ENCODE data around the gene ARID1B.

The ARID1B gene

DNA sequence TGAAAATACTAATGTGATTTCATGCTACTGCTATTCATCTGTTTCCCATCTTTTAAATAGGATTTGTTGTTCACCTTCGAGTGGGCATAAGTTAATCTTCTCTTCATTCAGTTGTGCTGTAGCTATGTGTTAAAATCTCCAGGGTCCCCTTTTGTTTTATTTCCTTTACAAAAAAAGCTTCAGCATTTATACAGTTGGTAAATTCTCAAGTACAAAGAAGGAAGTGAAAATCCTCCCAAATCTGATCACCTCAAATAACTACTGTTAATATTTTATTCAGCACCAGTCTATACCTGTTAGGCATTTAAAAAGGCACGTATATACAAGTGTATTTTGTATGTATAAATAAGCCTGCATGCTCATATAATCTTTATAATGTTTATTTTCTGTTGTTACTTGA is 294.9 kb downstream of the ARID1B start:
- Histone ChIP-seq H3K27ac (ENCODE audit: low read depth, low read length) (no peak overlapping the region), H3K27me3 (ENCODE audit: control insufficient read depth in 1 of 2, insufficient read depth in 2 of 2, low read length in 2 of 2) (no peaks in the 10 kb centered on the region), H3K9ac (ENCODE audit: low read depth in 1 of 2, low read length in 2 of 2) (no peak overlapping the region), H3K4me3 (ENCODE audit: low read depth in 1 of 2, low read length in 2 of 2) (no peak overlapping the region), H3K4me1 (ENCODE audit: control insufficient read depth in 1 of 2, insufficient read depth in 2 of 2, low read length in 2 of 2) (peaks cover 11 to 13% of the 10 kb centered on the region in 2 donors), H3K36me3 (ENCODE audit: control insufficient read depth in 1 of 2, insufficient read depth in 2 of 2, low read length in 2 of 2) (peaks cover 0 to 5% of the 10 kb centered on the region in 2 donors), H3K9me3 (ENCODE audit: control insufficient read depth in 1 of 2, low read length in 2 of 2) (no peaks in the 10 kb centered on the region)

DNA sequence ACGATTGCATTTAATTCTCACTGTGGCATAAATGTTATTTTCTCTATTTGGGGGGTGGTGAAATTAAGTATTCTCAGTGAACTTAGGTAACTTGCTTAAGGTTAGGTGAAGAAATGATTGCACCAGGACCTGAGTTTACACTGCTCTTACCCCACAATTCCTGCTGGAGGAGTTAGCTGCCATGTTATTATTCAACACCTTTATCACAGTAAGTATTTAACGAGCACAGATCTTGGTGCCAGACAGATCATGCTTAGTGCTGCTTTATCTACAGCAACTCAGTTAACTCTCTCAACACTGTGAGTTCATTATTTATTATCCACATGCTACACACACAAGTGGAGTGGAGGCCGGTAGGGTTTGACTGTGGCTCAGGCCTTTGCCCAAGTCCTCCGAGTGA is 296.4 kb downstream of the ARID1B start:
- Histone ChIP-seq H3K36me3 (ENCODE audit: control insufficient read depth in 1 of 2, insufficient read depth in 2 of 2, low read length in 2 of 2) (peaks cover 0 to 5% of the 10 kb centered on the region in 2 donors), H3K4me3 (ENCODE audit: low read depth in 1 of 2, low read length in 2 of 2) (no peak overlapping the region), H3K9ac (ENCODE audit: low read depth in 1 of 2, low read length in 2 of 2) (no peak overlapping the region), H3K4me1 (ENCODE audit: control insufficient read depth in 1 of 2, insufficient read depth in 2 of 2, low read length in 2 of 2) (peaks cover 2 to 6% of the 10 kb centered on the region in 2 donors), H3K27ac (ENCODE audit: low read depth, low read length) (no peak overlapping the region), H3K9me3 (ENCODE audit: control insufficient read depth in 1 of 2, low read length in 2 of 2) (no peaks in the 10 kb centered on the region), H3K27me3 (ENCODE audit: control insufficient read depth in 1 of 2, insufficient read depth in 2 of 2, low read length in 2 of 2) (no peaks in the 10 kb centered on the region)

DNA sequence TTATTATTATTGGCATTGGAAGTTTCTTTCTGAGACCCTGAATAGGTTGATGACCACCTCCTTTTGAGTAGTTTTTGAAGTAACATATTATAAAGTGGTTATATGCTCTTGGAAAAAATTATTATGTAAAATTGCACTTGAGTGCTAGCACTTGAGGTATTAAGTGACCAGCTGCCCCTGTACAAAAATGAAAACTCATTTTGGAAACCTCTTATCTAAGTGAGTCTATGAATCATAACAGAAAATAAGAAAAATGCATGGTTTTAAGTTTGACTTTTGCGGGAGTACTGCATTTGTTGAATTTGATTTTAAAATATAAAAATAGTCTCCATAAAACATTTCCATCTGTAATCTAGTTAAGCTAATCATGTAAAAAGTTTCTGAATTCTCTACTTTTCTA is 297.8 kb downstream of the ARID1B start:
- H3K4me3 ChIP-seq (ENCODE audit: low read depth in 1 of 2, low read length in 2 of 2), result no peak overlapping the region
- H3K27ac ChIP-seq (ENCODE audit: low read depth, low read length), result no peak overlapping the region
- H3K9me3 ChIP-seq (ENCODE audit: control insufficient read depth in 1 of 2, low read length in 2 of 2), result no peaks in the 10 kb centered on the region
- no peaks in the 10 kb centered on the region for H3K27me3 ChIP-seq (ENCODE audit: control insufficient read depth in 1 of 2, insufficient read depth in 2 of 2, low read length in 2 of 2)
- peaks cover 0 to 5% of the 10 kb centered on the region in 2 donors for H3K36me3 ChIP-seq (ENCODE audit: control insufficient read depth in 1 of 2, insufficient read depth in 2 of 2, low read length in 2 of 2)
- no peaks in the 10 kb centered on the region for H3K4me1 ChIP-seq (ENCODE audit: control insufficient read depth in 1 of 2, insufficient read depth in 2 of 2, low read length in 2 of 2)
- H3K9ac ChIP-seq (ENCODE audit: low read depth in 1 of 2, low read length in 2 of 2), result no peak overlapping the region

DNA sequence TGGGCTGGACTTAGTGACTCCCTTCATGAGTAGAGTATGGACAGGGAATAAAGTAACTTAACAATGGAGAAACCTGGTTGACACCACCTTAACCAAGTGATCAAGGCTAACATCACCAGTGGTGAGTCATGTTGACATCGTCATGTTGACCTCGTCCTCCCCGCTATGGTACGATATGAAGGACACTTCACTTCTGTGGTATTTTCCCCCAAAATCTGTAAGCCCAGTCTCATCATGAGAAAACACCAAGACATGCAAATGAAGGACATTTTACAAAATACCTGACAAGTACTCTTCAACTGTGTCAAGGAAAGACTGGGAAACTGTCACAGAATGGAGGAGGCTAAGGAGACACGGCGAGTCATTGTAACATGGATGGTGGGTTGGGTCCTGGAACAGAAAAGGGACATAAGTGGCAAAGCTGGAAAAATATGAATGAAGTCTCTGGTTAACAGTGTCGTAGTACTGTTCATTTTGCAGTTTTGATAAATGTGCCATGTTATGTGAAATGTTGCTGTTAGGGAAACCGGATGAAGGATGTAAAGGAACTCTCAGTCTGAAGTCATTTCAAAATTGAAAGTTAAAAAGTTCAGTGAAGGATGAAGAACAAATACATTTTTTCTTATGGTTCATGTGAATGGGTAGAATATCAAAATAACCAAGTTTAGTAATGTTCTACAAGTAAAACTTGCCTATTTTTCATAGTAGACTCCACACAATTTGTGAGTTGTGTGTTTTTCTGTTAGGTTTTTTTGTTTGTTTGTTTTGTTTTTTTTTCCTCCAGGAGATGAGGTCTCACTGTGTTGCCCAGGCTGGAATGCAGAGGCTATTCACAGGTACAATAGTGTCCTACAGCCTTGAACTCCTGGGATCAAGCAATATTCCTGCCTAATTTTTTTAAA is 298.6 kb downstream of the ARID1B start:
- Histone ChIP-seq H3K27me3 (ENCODE audit: control insufficient read depth in 1 of 2, insufficient read depth in 2 of 2, low read length in 2 of 2) (no peaks in the 10 kb centered on the region), H3K4me1 (ENCODE audit: control insufficient read depth in 1 of 2, insufficient read depth in 2 of 2, low read length in 2 of 2) (no peaks in the 10 kb centered on the region), H3K9ac (ENCODE audit: low read depth in 1 of 2, low read length in 2 of 2) (no peak overlapping the region), H3K4me3 (ENCODE audit: low read depth in 1 of 2, low read length in 2 of 2) (no peak overlapping the region), H3K36me3 (ENCODE audit: control insufficient read depth in 1 of 2, insufficient read depth in 2 of 2, low read length in 2 of 2) (peaks cover 0 to 5% of the 10 kb centered on the region in 2 donors), H3K27ac (ENCODE audit: low read depth, low read length) (no peak overlapping the region), H3K9me3 (ENCODE audit: control insufficient read depth in 1 of 2, low read length in 2 of 2) (no peaks in the 10 kb centered on the region)

DNA sequence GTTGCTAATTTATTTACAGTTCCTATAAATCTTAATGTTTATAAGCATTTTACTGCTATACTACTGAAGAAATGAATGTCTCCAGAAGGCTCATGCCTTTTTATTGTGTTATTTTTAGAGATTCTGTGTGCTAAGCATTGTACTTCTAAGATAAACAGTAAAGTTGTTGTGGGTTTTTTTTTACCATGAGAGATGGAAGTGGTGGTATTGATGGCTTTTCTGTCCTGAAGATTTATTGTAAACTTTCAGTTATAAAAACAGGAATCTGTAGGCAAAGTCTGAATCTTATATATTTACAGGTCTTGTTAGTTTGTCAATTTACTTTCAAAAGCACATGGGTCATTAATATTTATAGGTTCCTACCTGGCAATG is 299.3 kb downstream of the ARID1B start:
- Histone ChIP-seq H3K9ac (ENCODE audit: low read depth in 1 of 2, low read length in 2 of 2) (no peak overlapping the region), H3K27me3 (ENCODE audit: control insufficient read depth in 1 of 2, insufficient read depth in 2 of 2, low read length in 2 of 2) (no peaks in the 10 kb centered on the region), H3K9me3 (ENCODE audit: control insufficient read depth in 1 of 2, low read length in 2 of 2) (no peaks in the 10 kb centered on the region), H3K27ac (ENCODE audit: low read depth, low read length) (no peak overlapping the region), H3K4me3 (ENCODE audit: low read depth in 1 of 2, low read length in 2 of 2) (no peak overlapping the region), H3K4me1 (ENCODE audit: control insufficient read depth in 1 of 2, insufficient read depth in 2 of 2, low read length in 2 of 2) (no peaks in the 10 kb centered on the region), H3K36me3 (ENCODE audit: control insufficient read depth in 1 of 2, insufficient read depth in 2 of 2, low read length in 2 of 2) (peaks cover 0 to 5% of the 10 kb centered on the region in 2 donors)

DNA sequence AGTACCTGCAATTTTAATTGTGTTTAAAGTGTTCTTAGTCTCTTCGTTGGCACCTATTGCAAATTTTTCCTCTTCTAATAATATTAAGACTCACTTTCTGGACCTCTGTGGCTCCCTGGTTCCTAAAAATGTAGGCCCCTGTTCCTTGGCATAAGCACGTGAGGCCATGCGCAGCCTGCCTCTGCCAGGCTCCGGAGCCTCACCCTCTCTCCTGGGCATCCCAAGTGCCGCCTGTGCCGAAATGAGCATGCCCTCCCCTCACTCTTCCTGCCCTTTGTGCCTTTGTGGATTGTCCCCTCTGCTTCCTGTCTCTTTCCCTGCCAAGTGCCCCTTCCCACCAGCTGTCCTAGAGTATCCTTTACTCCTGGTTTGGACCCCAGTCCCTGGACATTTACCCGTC is 300.1 kb downstream of the ARID1B start:
- Histone ChIP-seq H3K9me3 (ENCODE audit: control insufficient read depth in 1 of 2, low read length in 2 of 2) (no peaks in the 10 kb centered on the region), H3K9ac (ENCODE audit: low read depth in 1 of 2, low read length in 2 of 2) (no peak overlapping the region), H3K4me1 (ENCODE audit: control insufficient read depth in 1 of 2, insufficient read depth in 2 of 2, low read length in 2 of 2) (no peaks in the 10 kb centered on the region), H3K4me3 (ENCODE audit: low read depth in 1 of 2, low read length in 2 of 2) (no peak overlapping the region), H3K36me3 (ENCODE audit: control insufficient read depth in 1 of 2, insufficient read depth in 2 of 2, low read length in 2 of 2) (peaks cover 0 to 5% of the 10 kb centered on the region in 2 donors), H3K27ac (ENCODE audit: low read depth, low read length) (no peak overlapping the region), H3K27me3 (ENCODE audit: control insufficient read depth in 1 of 2, insufficient read depth in 2 of 2, low read length in 2 of 2) (no peaks in the 10 kb centered on the region)

DNA sequence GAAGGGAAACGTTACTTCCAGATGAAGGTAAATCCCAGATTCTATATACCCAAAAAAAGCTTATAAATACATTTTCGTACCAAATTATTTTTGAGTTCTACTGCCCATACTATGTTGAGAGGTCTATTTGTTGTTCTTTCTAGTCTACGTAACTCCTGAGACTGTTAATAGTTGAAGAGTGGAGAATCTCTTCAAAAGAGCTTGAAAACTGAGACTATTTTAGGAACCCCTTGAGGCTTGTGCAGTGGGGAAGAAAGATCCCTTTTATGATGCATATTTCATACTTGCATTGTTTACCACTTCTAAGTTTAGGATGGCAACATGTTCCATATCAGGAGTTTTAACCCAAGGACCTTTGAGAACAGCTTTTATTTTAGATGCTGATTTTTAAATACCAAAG is 301.1 kb downstream of the ARID1B start:
- H3K4me3 ChIP-seq (ENCODE audit: low read depth in 1 of 2, low read length in 2 of 2), result no peak overlapping the region

DNA sequence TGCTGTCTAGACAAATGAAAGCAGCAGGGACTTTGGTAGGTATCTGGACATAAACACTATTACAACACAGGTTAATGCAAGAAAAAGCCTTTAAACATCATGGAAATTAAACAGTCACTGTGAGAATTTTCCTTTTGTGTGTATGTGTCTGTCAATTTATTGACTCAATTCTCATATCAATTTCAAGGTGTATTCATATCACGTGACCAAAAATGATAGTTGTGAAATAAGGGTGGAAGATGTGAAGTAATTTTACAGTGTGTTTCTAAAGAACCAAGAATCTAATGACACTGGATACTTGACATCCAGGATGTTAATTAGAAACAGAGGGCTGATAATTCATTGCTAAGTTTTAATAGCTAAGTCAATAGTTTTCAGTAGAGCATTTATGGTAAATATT is 302.1 kb downstream of the ARID1B start:
- Histone ChIP-seq H3K4me1 (ENCODE audit: control insufficient read depth in 1 of 2, insufficient read depth in 2 of 2, low read length in 2 of 2) (no peaks in the 10 kb centered on the region), H3K9ac (ENCODE audit: low read depth in 1 of 2, low read length in 2 of 2) (no peak overlapping the region), H3K9me3 (ENCODE audit: control insufficient read depth in 1 of 2, low read length in 2 of 2) (no peaks in the 10 kb centered on the region), H3K36me3 (ENCODE audit: control insufficient read depth in 1 of 2, insufficient read depth in 2 of 2, low read length in 2 of 2) (peaks cover 0 to 5% of the 10 kb centered on the region in 2 donors), H3K27ac (ENCODE audit: low read depth, low read length) (no peak overlapping the region), H3K4me3 (ENCODE audit: low read depth in 1 of 2, low read length in 2 of 2) (no peak overlapping the region), H3K27me3 (ENCODE audit: control insufficient read depth in 1 of 2, insufficient read depth in 2 of 2, low read length in 2 of 2) (no peaks in the 10 kb centered on the region)

More for the DNA sequence above, 301.1 kb downstream of the ARID1B start:
- Histone ChIP-seq H3K27me3 (ENCODE audit: control insufficient read depth in 1 of 2, insufficient read depth in 2 of 2, low read length in 2 of 2) (no peaks in the 10 kb centered on the region), H3K9me3 (ENCODE audit: control insufficient read depth in 1 of 2, low read length in 2 of 2) (no peaks in the 10 kb centered on the region), H3K27ac (ENCODE audit: low read depth, low read length) (no peak overlapping the region), H3K9ac (ENCODE audit: low read depth in 1 of 2, low read length in 2 of 2) (no peak overlapping the region), H3K4me1 (ENCODE audit: control insufficient read depth in 1 of 2, insufficient read depth in 2 of 2, low read length in 2 of 2) (no peaks in the 10 kb centered on the region), H3K36me3 (ENCODE audit: control insufficient read depth in 1 of 2, insufficient read depth in 2 of 2, low read length in 2 of 2) (peaks cover 0 to 5% of the 10 kb centered on the region in 2 donors)

DNA sequence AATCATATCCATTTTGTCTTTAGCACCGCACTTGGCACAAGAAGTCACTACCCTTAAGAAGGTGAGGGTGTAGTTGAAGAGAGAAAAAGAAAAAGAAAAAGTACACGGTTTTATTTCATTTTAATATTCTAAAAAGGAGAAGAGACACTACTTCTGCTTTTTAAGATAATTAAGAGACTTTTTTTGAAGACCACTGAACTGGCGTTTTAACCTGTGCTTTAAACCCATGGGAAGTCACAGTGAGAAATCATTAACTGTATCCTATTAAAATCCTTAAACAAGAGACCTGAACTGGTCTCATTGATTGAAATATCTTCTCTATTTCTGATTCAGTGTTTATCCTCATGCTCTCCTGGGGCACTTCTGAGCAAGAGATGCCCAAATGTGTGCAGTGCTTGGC is 302.6 kb downstream of the ARID1B start:
- Histone ChIP-seq H3K27ac (ENCODE audit: low read depth, low read length) (no peak overlapping the region), H3K27me3 (ENCODE audit: control insufficient read depth in 1 of 2, insufficient read depth in 2 of 2, low read length in 2 of 2) (no peaks in the 10 kb centered on the region), H3K9ac (ENCODE audit: low read depth in 1 of 2, low read length in 2 of 2) (no peak overlapping the region), H3K4me3 (ENCODE audit: low read depth in 1 of 2, low read length in 2 of 2) (no peak overlapping the region), H3K9me3 (ENCODE audit: control insufficient read depth in 1 of 2, low read length in 2 of 2) (no peaks in the 10 kb centered on the region), H3K4me1 (ENCODE audit: control insufficient read depth in 1 of 2, insufficient read depth in 2 of 2, low read length in 2 of 2) (no peaks in the 10 kb centered on the region), H3K36me3 (ENCODE audit: control insufficient read depth in 1 of 2, insufficient read depth in 2 of 2, low read length in 2 of 2) (peaks cover 3 to 5% of the 10 kb centered on the region in 2 donors)

DNA sequence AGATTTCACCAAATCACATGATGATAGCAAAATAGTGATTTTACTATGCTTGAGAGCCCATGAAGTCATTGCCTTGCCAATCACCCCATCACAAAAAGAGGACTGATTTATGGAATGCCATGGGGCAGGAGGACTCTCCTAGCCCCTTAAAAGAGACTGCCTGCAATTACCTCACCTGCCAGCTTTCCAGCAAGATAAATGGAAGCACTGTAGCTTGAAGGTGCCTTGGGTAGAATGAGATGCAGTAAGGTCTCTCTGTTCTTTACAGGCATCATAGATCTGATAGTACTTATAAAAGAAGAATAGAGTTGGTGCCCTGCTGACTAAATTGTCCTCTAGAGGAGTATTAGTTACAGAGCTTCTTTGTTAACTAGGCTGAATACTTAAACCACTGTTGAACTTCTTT is 303.8 kb downstream of the ARID1B start:
- no peak overlapping the region for H3K9ac ChIP-seq (ENCODE audit: low read depth in 1 of 2, low read length in 2 of 2)

More for the DNA sequence above, 303.8 kb downstream of the ARID1B start:
- Histone ChIP-seq H3K9me3 (ENCODE audit: control insufficient read depth in 1 of 2, low read length in 2 of 2) (no peaks in the 10 kb centered on the region), H3K27ac (ENCODE audit: low read depth, low read length) (no peak overlapping the region), H3K4me3 (ENCODE audit: low read depth in 1 of 2, low read length in 2 of 2) (no peak overlapping the region), H3K4me1 (ENCODE audit: control insufficient read depth in 1 of 2, insufficient read depth in 2 of 2, low read length in 2 of 2) (no peaks in the 10 kb centered on the region), H3K27me3 (ENCODE audit: control insufficient read depth in 1 of 2, insufficient read depth in 2 of 2, low read length in 2 of 2) (no peaks in the 10 kb centered on the region), H3K36me3 (ENCODE audit: control insufficient read depth in 1 of 2, insufficient read depth in 2 of 2, low read length in 2 of 2) (peaks cover 2 to 13% of the 10 kb centered on the region in 2 donors)
